ENCODE data around the gene GFY.
"Not testable (repeated sequence)": the region's sequence is repeated elsewhere in the genome, so short reads cannot be mapped to it uniquely, and the experiment has no call there.

The GFY gene

GRCh38 chr19:49472936-49473335 is 47.7 kb downstream of the GFY start:
- Histone ChIP-seq H3K27me3 (ENCODE audit: insufficient read depth, low read length) (no peaks in the 10 kb centered on the region), H3K9me2 (ENCODE audit: low read depth, low read length) (no peaks in the 10 kb centered on the region), H3K9me3 (ENCODE audit: low read length) (no peaks in the 10 kb centered on the region), H3K27ac (ENCODE audit: low read depth, low read length, poor library complexity, severe bottlenecking) (no peak overlapping the region), H3K9ac (ENCODE audit: low read length) (no peak overlapping the region; the same call in 1 of the 2 replicates), H2AFZ (ENCODE audit: low read length) (no peak overlapping the region), H3K4me2 (ENCODE audit: low read length) (no peak overlapping the region), H3K36me3 (ENCODE audit: insufficient read depth, low read length) (peaks cover 4% of the 10 kb centered on the region; the same call in 1 of the 2 replicates), H3K4me1 (ENCODE audit: insufficient read depth, low read length, severe bottlenecking) (peaks cover 44% of the 10 kb centered on the region), H3K79me2 (ENCODE audit: insufficient read depth, low read length) (no peaks in the 10 kb centered on the region), H4K20me1 (ENCODE audit: insufficient read depth, low read length) (no peaks in the 10 kb centered on the region), H3F3A (ENCODE audit: insufficient read depth, low read length) (no peaks in the 10 kb centered on the region), H3K4me3 (ENCODE audit: low read depth, low read length, poor library complexity, severe bottlenecking) (no peak overlapping the region)
- TF ChIP-seq EZH2 (IDR thresholded peaks at IDR 0.05; ENCODE audit: borderline replicate concordance, low read length) (no peak), CTCF (IDR thresholded peaks at IDR 0.05; ENCODE audit: low read length) (no peak)

DNA sequence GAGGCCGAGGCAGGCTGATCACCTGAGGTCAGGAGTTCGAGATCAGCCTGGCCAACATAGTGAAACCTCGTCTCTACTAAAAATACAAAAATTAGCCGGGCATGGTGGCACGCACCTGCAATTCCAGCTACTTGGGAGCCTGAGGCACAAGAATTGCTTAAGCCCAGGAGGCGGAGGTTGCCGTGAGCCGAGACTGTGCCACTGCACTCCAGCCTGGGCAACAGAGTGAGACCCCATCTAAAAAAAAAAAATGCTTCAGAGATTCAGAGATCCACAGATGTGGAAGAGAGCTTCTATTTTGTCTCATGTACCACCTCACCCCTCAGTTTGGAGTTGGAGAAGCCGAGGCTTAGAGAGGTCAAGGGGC is 48.3 kb downstream of the GFY start:
- H3K4me3 ChIP-seq (ENCODE audit: low read depth, low read length, poor library complexity, severe bottlenecking) = peak overlapping the region; percentile 69
- H3F3A ChIP-seq (ENCODE audit: insufficient read depth, low read length); H3K79me2 ChIP-seq (ENCODE audit: insufficient read depth, low read length); H3K27me3 ChIP-seq (ENCODE audit: insufficient read depth, low read length); H2AFZ ChIP-seq (ENCODE audit: low read length); H4K20me1 ChIP-seq (ENCODE audit: insufficient read depth, low read length); H3K36me3 ChIP-seq (ENCODE audit: insufficient read depth, low read length); H3K9me3 ChIP-seq (ENCODE audit: low read length); H3K9me2 ChIP-seq (ENCODE audit: low read depth, low read length): not testable (repeated sequence)
- H3K9ac ChIP-seq (ENCODE audit: low read length) = peak overlapping the region; percentile 74
- H3K4me2 ChIP-seq (ENCODE audit: low read length) = peak overlapping the region; percentile 81
- peaks cover 44% of the 10 kb centered on the region for H3K4me1 ChIP-seq (ENCODE audit: insufficient read depth, low read length, severe bottlenecking)
- H3K27ac ChIP-seq (ENCODE audit: low read depth, low read length, poor library complexity, severe bottlenecking) = peak overlapping the region; percentile 2

DNA sequence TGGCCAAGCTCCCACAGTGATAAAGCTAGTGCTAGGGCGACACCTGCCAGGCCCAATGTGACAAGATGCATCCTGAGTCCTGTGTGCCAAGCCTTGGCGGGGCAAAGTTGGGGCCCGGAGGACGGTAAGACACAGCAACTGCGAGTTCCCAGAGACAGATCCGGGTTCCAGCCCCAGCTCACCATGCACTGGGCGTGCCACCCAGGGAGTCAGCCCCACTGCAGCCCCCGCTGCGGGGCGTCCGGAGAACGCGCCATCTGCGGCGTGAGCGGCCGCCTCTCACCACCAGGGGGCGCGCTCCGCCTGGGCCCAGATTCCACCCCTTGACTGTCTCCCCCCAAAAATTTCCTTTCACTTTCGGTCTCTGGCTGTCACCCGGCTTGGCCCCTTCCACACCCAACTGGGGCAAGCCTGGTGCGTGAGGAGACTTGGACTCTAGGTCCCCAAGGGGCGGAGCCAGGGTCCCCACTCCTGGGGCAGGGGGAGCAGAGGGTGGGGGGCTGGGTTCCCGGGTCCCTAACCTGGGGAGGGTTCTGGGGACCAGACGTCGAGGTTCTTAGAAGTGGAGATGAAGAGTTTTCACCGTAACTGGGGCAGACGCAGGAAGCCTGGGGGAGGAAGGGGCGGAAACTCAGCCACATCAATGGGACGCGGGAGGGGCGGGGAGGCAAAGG is 48.8 kb downstream of the GFY start, which contains the start of gene FLT3LG:
Gene FLT3LG (plus strand): TSS at position 348 of the 674 bp plus-strand sequence. CDS start 425 bp downstream, outside the sequence.
- Histone ChIP-seq H3K9ac (ENCODE audit: low read length) (peak within 1 kb of the TSS; percentile 74), H3K4me1 (ENCODE audit: insufficient read depth, low read length, severe bottlenecking) (peaks cover 44% of the 10 kb centered on the region)

More for the DNA sequence above, 48.8 kb downstream of the GFY start, which contains the start of gene FLT3LG:
- Histone ChIP-seq H4K20me1 (ENCODE audit: insufficient read depth, low read length) (no peaks in the 10 kb centered on the region), H2AFZ (ENCODE audit: low read length) (no peak within 1 kb of the TSS), H3F3A (ENCODE audit: insufficient read depth, low read length) (no peaks in the 10 kb centered on the region), H3K36me3 (ENCODE audit: insufficient read depth, low read length) (peaks cover 4% of the 10 kb centered on the region; the same call in 1 of the 2 replicates), H3K27me3 (ENCODE audit: insufficient read depth, low read length) (no peaks in the 10 kb centered on the region), H3K4me2 (ENCODE audit: low read length) (peak within 1 kb of the TSS; percentile 81), H3K79me2 (ENCODE audit: insufficient read depth, low read length) (no peaks in the 10 kb centered on the region), H3K9me3 (ENCODE audit: low read length) (no peaks in the 10 kb centered on the region), H3K4me3 (ENCODE audit: low read depth, low read length, poor library complexity, severe bottlenecking) (peak within 1 kb of the TSS; percentile 69), H3K27ac (ENCODE audit: low read depth, low read length, poor library complexity, severe bottlenecking) (peak within 1 kb of the TSS; percentile 45), H3K9me2 (ENCODE audit: low read depth, low read length) (no peaks in the 10 kb centered on the region)
- TF ChIP-seq CTCF (IDR thresholded peaks at IDR 0.05; ENCODE audit: low read length) = peak; percentile 99
- no peak for TF ChIP-seq EZH2 (IDR thresholded peaks at IDR 0.05; ENCODE audit: borderline replicate concordance, low read length)
